Duodenal mucosa (tissue), 2 donors: ENCODE measurements around the gene SSC4D.
"Not testable (repeated sequence)": the region's sequence is repeated elsewhere in the genome, so short reads cannot be mapped to it uniquely, and the experiment has no call there.

Experiments
- H3K27ac ChIP-seq: one replicate; pipeline ENCODE4 v1.7.0; 2013; ENCODE audit warnings: low read depth, low read length
- H3K27me3 ChIP-seq, 2 donors: one replicate each; pipeline ENCODE4 v1.7.0; 2013; ENCODE audit warnings: low read length in 2 of 2, control low read depth in 1 of 2; ENCODE audit not compliant: insufficient read depth in 2 of 2, control insufficient read depth in 1 of 2
- H3K36me3 ChIP-seq, 2 donors: one replicate each; pipeline ENCODE4 v1.7.0; 2013; ENCODE audit warnings: low read length in 2 of 2, control low read depth in 1 of 2; ENCODE audit not compliant: insufficient read depth in 2 of 2, control insufficient read depth in 1 of 2
- H3K4me1 ChIP-seq, 2 donors: one replicate each; pipeline ENCODE4 v1.7.0; 2013; ENCODE audit warnings: low read length in 2 of 2, control low read depth in 1 of 2; ENCODE audit not compliant: insufficient read depth in 2 of 2, control insufficient read depth in 1 of 2
- H3K4me3 ChIP-seq, 2 donors: one replicate each; pipeline ENCODE4 v1.7.0; 2013; ENCODE audit warnings: low read length in 2 of 2, low read depth in 1 of 2
- H3K9ac ChIP-seq, 2 donors: one replicate each; pipeline ENCODE4 v1.7.0; 2013; ENCODE audit warnings: low read length in 2 of 2, low read depth in 1 of 2
- H3K9me3 ChIP-seq, 2 donors: one replicate each; pipeline ENCODE4 v1.7.0; 2013; ENCODE audit warnings: low read length in 2 of 2, control low read depth in 1 of 2; ENCODE audit not compliant: control insufficient read depth in 1 of 2

Gene SSC4D

GRCh38 chr7:76423666-76424412, 14.3 kb upstream of the SSC4D start:
- H3K9ac ChIP-seq, result no peak overlapping the region
- H3K9me3 ChIP-seq, result no peaks in the 10 kb centered on the region
- H3K4me3 ChIP-seq, result no peak overlapping the region
- H3K4me1 ChIP-seq, result no peaks in the 10 kb centered on the region
- no peak overlapping the region for H3K27ac ChIP-seq
- H3K36me3 ChIP-seq, result no peaks in the 10 kb centered on the region
- no peaks in the 10 kb centered on the region for H3K27me3 ChIP-seq

- not testable (repeated sequence) for H3K27me3 ChIP-seq, H3K27ac ChIP-seq, H3K9ac ChIP-seq, H3K4me1 ChIP-seq, H3K9me3 ChIP-seq, H3K36me3 ChIP-seq, H3K4me3 ChIP-seq
Observed at GRCh38 chr7:76421097-76421496, 11.6 kb upstream of the SSC4D start.

- H3K9ac ChIP-seq, H3K27me3 ChIP-seq, H3K4me3 ChIP-seq, H3K36me3 ChIP-seq, H3K9me3 ChIP-seq, H3K4me1 ChIP-seq, H3K27ac ChIP-seq: not testable (repeated sequence)
Observed at GRCh38 chr7:76417654-76418310, 8.3 kb upstream of the SSC4D start.

DNA sequence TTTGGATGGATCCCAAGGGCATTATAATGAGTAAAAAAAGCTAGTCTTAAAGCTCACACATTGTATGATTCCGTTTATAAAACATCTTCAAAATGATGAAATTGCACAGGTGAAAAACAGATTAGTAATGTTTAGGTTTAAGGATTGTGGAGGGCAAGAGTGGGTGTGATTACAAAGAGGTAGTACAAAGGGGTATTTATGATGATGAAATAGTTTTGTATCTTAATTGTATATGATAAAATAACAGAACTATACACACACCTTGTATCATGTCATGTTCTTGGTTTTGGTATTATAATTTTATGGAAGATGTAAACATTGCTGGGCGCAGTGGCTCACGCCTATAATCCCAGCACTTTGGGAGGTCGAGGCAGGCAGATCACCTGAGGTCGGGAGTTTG, 2.8 kb upstream of the SSC4D start:
- no peaks in the 10 kb centered on the region for H3K27me3 ChIP-seq
- H3K9ac ChIP-seq, result no peak overlapping the region
- H3K27ac ChIP-seq, result no peak overlapping the region
- no peaks in the 10 kb centered on the region for H3K9me3 ChIP-seq
- no peaks in the 10 kb centered on the region for H3K4me1 ChIP-seq
- H3K36me3 ChIP-seq, result no peaks in the 10 kb centered on the region
- no peak overlapping the region for H3K4me3 ChIP-seq

GRCh38 chr7:76411626-76412025, 2.1 kb upstream of the SSC4D start:
- Histone ChIP-seq H3K27me3 (no peaks in the 10 kb centered on the region), H3K9me3 (no peaks in the 10 kb centered on the region), H3K4me1 (no peaks in the 10 kb centered on the region), H3K27ac (no peak overlapping the region), H3K36me3 (no peaks in the 10 kb centered on the region), H3K4me3 (no peak overlapping the region), H3K9ac (no peak overlapping the region)

DNA sequence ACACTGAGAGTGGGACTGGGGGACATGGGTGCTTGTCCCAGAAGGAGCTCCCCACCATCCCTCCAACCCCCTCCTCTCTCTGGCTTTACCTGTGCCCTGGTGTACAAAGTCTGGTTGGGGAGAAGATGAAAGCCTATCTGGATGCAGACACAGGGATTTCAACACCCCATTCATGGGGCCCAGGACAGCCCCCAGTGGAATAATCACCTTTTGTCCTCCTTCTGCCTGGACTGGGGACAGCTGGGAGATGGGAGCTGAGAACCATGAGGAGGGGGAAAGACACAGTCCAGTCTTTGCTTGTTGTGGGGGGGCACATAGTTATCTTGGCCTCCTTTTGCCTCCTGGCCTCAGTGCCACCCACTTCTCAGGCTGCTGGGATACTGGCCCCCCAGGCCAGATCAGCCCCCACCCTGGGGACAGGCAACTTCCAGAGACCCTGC, 1.4 kb downstream of the SSC4D start:
- no peaks in the 10 kb centered on the region for H3K27me3 ChIP-seq

GRCh38 chr7:76407718-76408117, 1.8 kb downstream of the SSC4D start:
- peaks cover 0 to 5% of the 10 kb centered on the region in 2 donors for H3K4me1 ChIP-seq
- H3K9me3 ChIP-seq, result no peaks in the 10 kb centered on the region
- no peak overlapping the region for H3K27ac ChIP-seq
- H3K9ac ChIP-seq, result no peak overlapping the region
- no peaks in the 10 kb centered on the region for H3K27me3 ChIP-seq
- no peak overlapping the region for H3K4me3 ChIP-seq
- H3K36me3 ChIP-seq, result no peaks in the 10 kb centered on the region

More for the DNA sequence above, 1.4 kb downstream of the SSC4D start:
- Histone ChIP-seq H3K4me3 (no peak overlapping the region), H3K4me1 (peaks cover 0 to 5% of the 10 kb centered on the region in 2 donors), H3K27ac (no peak overlapping the region), H3K36me3 (no peaks in the 10 kb centered on the region), H3K9ac (no peak overlapping the region), H3K9me3 (no peaks in the 10 kb centered on the region)

- H3K9ac ChIP-seq, result no peak overlapping the region
- no peaks in the 10 kb centered on the region for H3K27me3 ChIP-seq
- no peak overlapping the region for H3K27ac ChIP-seq
- no peaks in the 10 kb centered on the region for H3K36me3 ChIP-seq
- no peaks in the 10 kb centered on the region for H3K9me3 ChIP-seq
- H3K4me1 ChIP-seq, result peaks cover 0 to 5% of the 10 kb centered on the region in 2 donors
- no peak overlapping the region for H3K4me3 ChIP-seq
Observed at GRCh38 chr7:76405738-76406137, 3.8 kb downstream of the SSC4D start.

DNA sequence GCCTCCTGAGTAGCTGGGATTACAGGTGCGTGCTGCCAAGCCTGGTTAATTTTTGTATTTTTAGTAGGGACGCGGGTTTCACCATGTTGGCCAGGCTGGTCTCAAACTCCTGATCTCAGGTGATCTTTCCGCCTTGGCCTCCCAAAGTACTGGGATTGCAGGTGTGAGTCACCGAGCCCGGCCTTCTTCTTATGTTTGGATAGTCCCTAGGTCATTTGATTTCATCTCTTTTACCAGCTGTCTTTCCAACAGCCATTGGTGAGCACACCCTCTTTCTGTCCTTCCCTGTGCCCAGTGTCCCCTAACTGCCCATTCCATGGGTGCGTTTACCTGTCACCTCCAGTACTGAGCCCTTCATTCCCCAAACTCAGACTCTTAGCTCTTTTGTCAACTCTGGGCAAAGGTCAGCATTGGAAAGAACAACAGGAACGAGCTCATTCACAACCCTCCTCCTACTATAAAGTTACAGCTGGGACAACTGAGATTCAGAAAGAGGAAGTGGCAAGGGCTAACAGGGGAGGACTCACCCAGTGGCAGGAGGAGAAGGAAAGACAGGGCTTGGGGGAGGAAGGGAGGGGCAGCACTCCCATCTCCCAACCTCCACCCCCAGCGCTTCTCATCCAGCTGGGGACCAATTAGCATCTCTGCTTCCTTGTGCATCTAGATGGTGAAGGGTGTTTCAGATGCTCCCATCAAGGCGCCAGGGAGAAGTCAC, 5.6 kb downstream of the SSC4D start:
- H3K4me3 ChIP-seq, result no peak overlapping the region
- no peak overlapping the region for H3K27ac ChIP-seq

GRCh38 chr7:76403097-76403496, 6.4 kb downstream of the SSC4D start:
- H3K4me3 ChIP-seq, H3K9me3 ChIP-seq, H3K27me3 ChIP-seq, H3K4me1 ChIP-seq, H3K27ac ChIP-seq, H3K36me3 ChIP-seq, H3K9ac ChIP-seq: not testable (repeated sequence)

More for the DNA sequence above, 5.6 kb downstream of the SSC4D start:
- H3K4me1 ChIP-seq, result peaks cover 0 to 5% of the 10 kb centered on the region in 2 donors
- H3K36me3 ChIP-seq, result no peaks in the 10 kb centered on the region
- no peak overlapping the region for H3K9ac ChIP-seq
- no peaks in the 10 kb centered on the region for H3K9me3 ChIP-seq
- no peaks in the 10 kb centered on the region for H3K27me3 ChIP-seq
